ENCODE results near the gene APOA1.
"Not testable (repeated sequence)": the region's sequence is repeated elsewhere in the genome, so short reads cannot be mapped to it uniquely, and the experiment has no call there.

The APOA1 gene

GRCh38 chr11:116811194-116811593, 26.2 kb downstream of the APOA1 start:
- DNase-seq: peak; percentile 26

- no peak for DNase-seq
Measured at GRCh38 chr11:116808262-116809175, 28.9 kb downstream of the APOA1 start.

GRCh38 chr11:116807601-116808261, 29.7 kb downstream of the APOA1 start:
- DNase-seq: no peak

GRCh38 chr11:116804001-116804400, 33.4 kb downstream of the APOA1 start:
- DNase-seq: no peak

GRCh38 chr11:116801662-116802061, 35.8 kb downstream of the APOA1 start:
- not testable (repeated sequence) for DNase-seq

- no peak for DNase-seq
Measured at GRCh38 chr11:116800610-116801009, 36.8 kb downstream of the APOA1 start.

- no peak for DNase-seq
Measured at GRCh38 chr11:116798368-116798767, 39.1 kb downstream of the APOA1 start.

- no peak for DNase-seq
Measured at GRCh38 chr11:116797816-116798215, 39.6 kb downstream of the APOA1 start.

GRCh38 chr11:116796548-116796947, 40.9 kb downstream of the APOA1 start:
- DNase-seq: no peak

- no peak for DNase-seq
Measured at GRCh38 chr11:116794851-116795250, 42.6 kb downstream of the APOA1 start.

GRCh38 chr11:116793772-116794097, 43.7 kb downstream of the APOA1 start:
- peak; percentile 83 for DNase-seq

GRCh38 chr11:116792869-116793771, 44.3 kb downstream of the APOA1 start:
- DNase-seq: no peak

GRCh38 chr11:116792144-116792868, 45.1 kb downstream of the APOA1 start:
- DNase-seq: no peak

- DNase-seq: no peak
Measured at GRCh38 chr11:116791813-116792143, 45.6 kb downstream of the APOA1 start, which contains the start of gene APOA5. Gene APOA5 (minus strand): TSS chr11:116791879. CDS start chr11:116791860, 19 bp downstream.

- DNase-seq: peak; percentile 91
Measured at GRCh38 chr11:116791002-116791812, 46.2 kb downstream of the APOA1 start.

- no peak for DNase-seq
Measured at GRCh38 chr11:116790167-116791001, 47.0 kb downstream of the APOA1 start.

GRCh38 chr11:116788975-116789374, 48.4 kb downstream of the APOA1 start:
- no peak for DNase-seq

GRCh38 chr11:116788534-116788933, 48.9 kb downstream of the APOA1 start:
- DNase-seq: no peak

- peak; percentile 83 for DNase-seq
Measured at GRCh38 chr11:116787786-116788486, 49.5 kb downstream of the APOA1 start, which contains the start of gene ZPR1. Gene ZPR1 (minus strand): TSS chr11:116788023. CDS start chr11:116787990, 33 bp downstream.

GRCh38 chr11:116787436-116787785, 50.0 kb downstream of the APOA1 start:
- DNase-seq: no peak
